Peyer's patch (tissue), 4 donors: ENCODE measurements around the gene ZNF462. TPM values are rescaled to one million over a fixed set of nuclear protein-coding genes. Genes with fewer than 3 reads are reported as not detected.

ENCODE experiments used
- DNase-seq, 3 donors: peaks; one replicate each; pipeline ENCODE4 v3.0.0-alpha.2; 2017 to 2019
- H3K27ac ChIP-seq, 4 donors: fragments of 200-600 bp; sonication (generic); one replicate each; pipeline ENCODE4 v1.5.1; 2016 to 2019
- H3K27me3 ChIP-seq, 2 donors: fragments of 200-600 bp; sonication (generic); one replicate each; pipeline ENCODE4 v1.5.1; 2019
- H3K36me3 ChIP-seq, 3 donors: fragments of 200-600 bp; sonication (generic); one replicate each; pipeline ENCODE4 v1.5.1; 2016 to 2019
- H3K4me1 ChIP-seq, 4 donors: fragments of 200-600 bp; sonication (generic); one replicate each; pipeline ENCODE4 v1.5.1; 2016 to 2019
- H3K4me3 ChIP-seq, 4 donors: fragments of 200-600 bp; sonication (generic); 1 replicate in 3 of 4; 2 replicates in 1 of 4; pipeline ENCODE4 v1.5.1; 2016 to 2019; ENCODE audit warnings: mild to moderate bottlenecking in 1 of 4
- H3K9me3 ChIP-seq, 4 donors: fragments of 200-600 bp; sonication (generic); one replicate each; pipeline ENCODE4 v1.5.1; 2016 to 2019; ENCODE audit warnings: mild to moderate bottlenecking in 1 of 4
- CTCF ChIP-seq, 6 experiments: fragments of 450-650 bp in 4 of 6; fragments of 200-600 bp in 2 of 6; sonication (generic) in 1 of 6; IDR thresholded peaks; one replicate each; pipeline ENCODE4 v1.5.1; 2017 to 2019; ENCODE audit warnings: antibody characterized with exemption in 6 of 6, mild to moderate bottlenecking in 3 of 6, moderate library complexity in 1 of 6
- POLR2A ChIP-seq, 2 donors: fragments of 450-650 bp; IDR thresholded peaks; one replicate each; pipeline ENCODE4 v1.5.1; 2017; ENCODE audit warnings: antibody characterized with exemption in 2 of 2, mild to moderate bottlenecking in 2 of 2, moderate library complexity in 2 of 2
- total RNA-seq, 4 donors: library from RNA; depleted of rRNA; stranded (reverse); fragments of >200 nt; gene quantifications; one replicate each; pipeline ENCODE4 v1.1.0, GENCODE V29; 2016

Gene ZNF462
- total RNA-seq, 4 donors from 2014 or later = 16.1 to 39.6 (median 25.5) TPM

- H3K9me3 ChIP-seq = no peaks in the 10 kb centered on the region
- no peak for DNase-seq
- no peak for TF ChIP-seq POLR2A (IDR thresholded peaks at IDR 0.05)
- TF ChIP-seq CTCF (IDR thresholded peaks at IDR 0.05) = no peak
Observed at GRCh38 chr9:106964329-106964728, 101.4 kb downstream of the ZNF462 start.

GRCh38 chr9:106964822-106965525 lies 102.0 kb downstream of the ZNF462 start:
- H3K4me3 ChIP-seq = no peak overlapping the region
- no peak overlapping the region for H3K27ac ChIP-seq
- no peaks in the 10 kb centered on the region for H3K4me1 ChIP-seq

More at GRCh38 chr9:106964329-106964728, 101.4 kb downstream of the ZNF462 start:
- Histone ChIP-seq H3K27me3 (no peaks in the 10 kb centered on the region), H3K4me1 (no peaks in the 10 kb centered on the region), H3K4me3 (no peak overlapping the region), H3K27ac (no peak overlapping the region), H3K36me3 (no peaks in the 10 kb centered on the region)

GRCh38 chr9:106966481-106966880 lies 103.5 kb downstream of the ZNF462 start:
- no peak overlapping the region for H3K4me3 ChIP-seq
- H3K9me3 ChIP-seq = no peaks in the 10 kb centered on the region
- H3K27me3 ChIP-seq = no peaks in the 10 kb centered on the region
- H3K36me3 ChIP-seq = no peaks in the 10 kb centered on the region
- no peak for DNase-seq
- no peaks in the 10 kb centered on the region for H3K4me1 ChIP-seq
- H3K27ac ChIP-seq = no peak overlapping the region
- no peak for TF ChIP-seq CTCF (IDR thresholded peaks at IDR 0.05)
- no peak for TF ChIP-seq POLR2A (IDR thresholded peaks at IDR 0.05)

More at GRCh38 chr9:106964822-106965525, 102.0 kb downstream of the ZNF462 start:
- Histone ChIP-seq H3K9me3 (no peaks in the 10 kb centered on the region), H3K36me3 (no peaks in the 10 kb centered on the region), H3K27me3 (no peaks in the 10 kb centered on the region)
- TF ChIP-seq CTCF (IDR thresholded peaks at IDR 0.05) = no peak
- TF ChIP-seq POLR2A (IDR thresholded peaks at IDR 0.05) = no peak
- DNase-seq = no peak

GRCh38 chr9:106969696-106970095 lies 106.7 kb downstream of the ZNF462 start:
- DNase-seq = no peak
- Histone ChIP-seq H3K36me3 (peaks cover 0 to 9% (median 0%) of the 10 kb centered on the region in 3 donors), H3K27me3 (no peaks in the 10 kb centered on the region)

GRCh38 chr9:106970219-106970975 lies 107.4 kb downstream of the ZNF462 start:
- H3K9me3 ChIP-seq = no peaks in the 10 kb centered on the region
- no peak overlapping the region for H3K4me3 ChIP-seq
- no peak overlapping the region for H3K27ac ChIP-seq
- H3K36me3 ChIP-seq = peaks cover 0 to 14% (median 0%) of the 10 kb centered on the region in 3 donors
- no peaks in the 10 kb centered on the region for H3K4me1 ChIP-seq
- TF ChIP-seq CTCF (IDR thresholded peaks at IDR 0.05) = no peak
- TF ChIP-seq POLR2A (IDR thresholded peaks at IDR 0.05) = no peak
- no peak for DNase-seq
- H3K27me3 ChIP-seq = no peaks in the 10 kb centered on the region

More at GRCh38 chr9:106969696-106970095, 106.7 kb downstream of the ZNF462 start:
- no peaks in the 10 kb centered on the region for H3K9me3 ChIP-seq
- H3K4me1 ChIP-seq = no peaks in the 10 kb centered on the region
- TF ChIP-seq CTCF (IDR thresholded peaks at IDR 0.05) = no peak
- no peak for TF ChIP-seq POLR2A (IDR thresholded peaks at IDR 0.05)
- no peak overlapping the region for H3K4me3 ChIP-seq
- no peak overlapping the region for H3K27ac ChIP-seq
